Measurements from ENCODE around the gene PLCB4. TPM values are rescaled to one million over a fixed set of nuclear protein-coding genes. Genes with fewer than 3 reads are reported as not detected.

The PLCB4 gene
- total and polyA plus RNA-seq, 7 donors = 9.7 to 21.0 (median 12.4) TPM

- peaks cover 0 to 33% (median 0%) of the 10 kb centered on the region in 4 donors for H3K36me3 ChIP-seq
- TF ChIP-seq EP300 (IDR thresholded peaks at IDR 0.05) (no peak), POLR2A (IDR thresholded peaks at IDR 0.05) (no peak), POLR2AphosphoS5 (IDR thresholded peaks at IDR 0.05) (no peak), CTCF (IDR thresholded peaks at IDR 0.05) (no peak)
- H3K9me3 ChIP-seq = no peaks in the 10 kb centered on the region
- no peaks in the 10 kb centered on the region for H3K27me3 ChIP-seq
- no peak overlapping the region for H3K4me3 ChIP-seq
- no peaks in the 10 kb centered on the region for H3K4me1 ChIP-seq
- no peak overlapping the region for H3K27ac ChIP-seq
- no peak for DNase-seq
- intact Hi-C loops (cut with DNase I) = no loop called here
- WGBS, 2 donors = 88 to 90% methylated on average over 9 of the region's 9 CpGs
Observed at GRCh38 chr20:9427430-9428291, 358.8 kb downstream of the PLCB4 start.

GRCh38 chr20:9428292-9428607, 359.4 kb downstream of the PLCB4 start:
- no peak overlapping the region for H3K27ac ChIP-seq
- intact Hi-C loops (cut with DNase I) = no loop called here
- H3K36me3 ChIP-seq = peaks cover 0 to 33% (median 0%) of the 10 kb centered on the region in 4 donors
- no peaks in the 10 kb centered on the region for H3K27me3 ChIP-seq
- H3K4me3 ChIP-seq = no peak overlapping the region
- TF ChIP-seq CTCF (IDR thresholded peaks at IDR 0.05) = no peak
- no peak for TF ChIP-seq EP300 (IDR thresholded peaks at IDR 0.05)
- no peak for TF ChIP-seq POLR2AphosphoS5 (IDR thresholded peaks at IDR 0.05)
- no peak for TF ChIP-seq POLR2A (IDR thresholded peaks at IDR 0.05)
- DNase-seq = no peak
- no peaks in the 10 kb centered on the region for H3K4me1 ChIP-seq
- H3K9me3 ChIP-seq = no peaks in the 10 kb centered on the region

- TF ChIP-seq POLR2AphosphoS5 (IDR thresholded peaks at IDR 0.05) = no peak
- no peak for TF ChIP-seq EP300 (IDR thresholded peaks at IDR 0.05)
- TF ChIP-seq CTCF (IDR thresholded peaks at IDR 0.05) = no peak
- TF ChIP-seq POLR2A (IDR thresholded peaks at IDR 0.05) = no peak
- Histone ChIP-seq H3K4me1 (no peaks in the 10 kb centered on the region), H3K4me3 (no peak overlapping the region), H3K9me3 (no peaks in the 10 kb centered on the region), H3K27me3 (no peaks in the 10 kb centered on the region), H3K36me3 (peaks cover 0 to 52% (median 12%) of the 10 kb centered on the region in 4 donors), H3K27ac (no peak overlapping the region)
- no peak for DNase-seq
- intact Hi-C loops (cut with DNase I) = no loop called here
Observed at GRCh38 chr20:9439806-9440205, 370.9 kb downstream of the PLCB4 start.

- no peak for DNase-seq
- Histone ChIP-seq H3K27ac (no peak overlapping the region), H3K9me3 (no peaks in the 10 kb centered on the region), H3K36me3 (peaks cover 0 to 52% (median 12%) of the 10 kb centered on the region in 4 donors), H3K4me3 (no peak overlapping the region), H3K4me1 (no peaks in the 10 kb centered on the region), H3K27me3 (no peaks in the 10 kb centered on the region)
- TF ChIP-seq POLR2AphosphoS5 (IDR thresholded peaks at IDR 0.05) = no peak
- TF ChIP-seq POLR2A (IDR thresholded peaks at IDR 0.05) = no peak
- TF ChIP-seq EP300 (IDR thresholded peaks at IDR 0.05) = no peak
- TF ChIP-seq CTCF (IDR thresholded peaks at IDR 0.05) = no peak
- WGBS, 2 donors = 83 to 85% methylated on average over 3 of the region's 3 CpGs
- intact Hi-C loops (cut with DNase I) = no loop called here
Observed at GRCh38 chr20:9440892-9441291, 372.0 kb downstream of the PLCB4 start.

- Histone ChIP-seq H3K27ac (no peak overlapping the region), H3K27me3 (no peaks in the 10 kb centered on the region), H3K4me3 (no peak overlapping the region), H3K4me1 (no peaks in the 10 kb centered on the region), H3K9me3 (no peaks in the 10 kb centered on the region), H3K36me3 (peaks cover 0 to 50% (median 8%) of the 10 kb centered on the region in 4 donors)
- intact Hi-C loops (cut with DNase I) = no loop called here
- TF ChIP-seq POLR2AphosphoS5 (IDR thresholded peaks at IDR 0.05) (no peak), EP300 (IDR thresholded peaks at IDR 0.05) (no peak), POLR2A (IDR thresholded peaks at IDR 0.05) (no peak), CTCF (IDR thresholded peaks at IDR 0.05) (no peak)
- WGBS, 2 donors = 87 to 91% methylated on average over 3 of the region's 3 CpGs
- no peak for DNase-seq
Observed at GRCh38 chr20:9441948-9442347, 373.1 kb downstream of the PLCB4 start.
